DMS153 treated with DMSO at 0.1 percent for 48 hours (cell line): ENCODE data around the gene HS6ST3.
"Not testable (repeated sequence)": the region's sequence is repeated elsewhere in the genome, so short reads cannot be mapped to it uniquely, and the experiment has no call there.

ENCODE experiments used
- DNase-seq: peaks from one replicate; lab custom pipeline; 2025; ENCODE audit not compliant: unreplicated experiment; lab: John Stamatoyannopoulos, UW

Gene HS6ST3

GRCh38 chr13:96091164-96092117, 1.5 kb downstream of the HS6ST3 start:
- DNase-seq, result no peak

GRCh38 chr13:96093296-96094006, 3.5 kb downstream of the HS6ST3 start:
- no peak for DNase-seq

- DNase-seq, result no peak
Measured at GRCh38 chr13:96100457-96101220, 10.7 kb downstream of the HS6ST3 start.

- DNase-seq, result no peak
Measured at GRCh38 chr13:96104516-96104915, 14.6 kb downstream of the HS6ST3 start.

- not testable (repeated sequence) for DNase-seq
Measured at GRCh38 chr13:96108072-96108471, 18.2 kb downstream of the HS6ST3 start.

- no peak for DNase-seq
Measured at GRCh38 chr13:96109125-96109524, 19.2 kb downstream of the HS6ST3 start.

- DNase-seq, result no peak
Measured at GRCh38 chr13:96112936-96113335, 23.0 kb downstream of the HS6ST3 start.

- not testable (repeated sequence) for DNase-seq
Measured at GRCh38 chr13:96115368-96115767, 25.5 kb downstream of the HS6ST3 start.

GRCh38 chr13:96119921-96120320, 30.0 kb downstream of the HS6ST3 start:
- DNase-seq, result no peak

- no peak for DNase-seq
Measured at GRCh38 chr13:96130818-96131340, 41.0 kb downstream of the HS6ST3 start.

GRCh38 chr13:96141032-96141431, 51.1 kb downstream of the HS6ST3 start:
- DNase-seq, result no peak

GRCh38 chr13:96159725-96160124, 69.8 kb downstream of the HS6ST3 start:
- DNase-seq, result no peak

GRCh38 chr13:96161141-96161540, 71.2 kb downstream of the HS6ST3 start:
- no peak for DNase-seq

- no peak for DNase-seq
Measured at GRCh38 chr13:96165840-96166239, 75.9 kb downstream of the HS6ST3 start.

GRCh38 chr13:96172066-96172465, 82.2 kb downstream of the HS6ST3 start:
- no peak for DNase-seq

- no peak for DNase-seq
Measured at GRCh38 chr13:96178759-96179158, 88.9 kb downstream of the HS6ST3 start.

GRCh38 chr13:96179309-96179708, 89.4 kb downstream of the HS6ST3 start:
- no peak for DNase-seq

- no peak for DNase-seq
Measured at GRCh38 chr13:96181911-96182310, 92.0 kb downstream of the HS6ST3 start.

- no peak for DNase-seq
Measured at GRCh38 chr13:96185818-96186217, 95.9 kb downstream of the HS6ST3 start.

- DNase-seq, result no peak
Measured at GRCh38 chr13:96191367-96191766, 101.5 kb downstream of the HS6ST3 start.

- no peak for DNase-seq
Measured at GRCh38 chr13:96193728-96194310, 103.9 kb downstream of the HS6ST3 start.
